ENCODE measurements around the gene CEP112. TPM values are rescaled to one million over a fixed set of nuclear protein-coding genes. Genes with fewer than 3 reads are reported as not detected.

CEP112 gene
- total and polyA plus RNA-seq, 8 donors: 15.1 to 23.8 (median 19.7) TPM

DNA sequence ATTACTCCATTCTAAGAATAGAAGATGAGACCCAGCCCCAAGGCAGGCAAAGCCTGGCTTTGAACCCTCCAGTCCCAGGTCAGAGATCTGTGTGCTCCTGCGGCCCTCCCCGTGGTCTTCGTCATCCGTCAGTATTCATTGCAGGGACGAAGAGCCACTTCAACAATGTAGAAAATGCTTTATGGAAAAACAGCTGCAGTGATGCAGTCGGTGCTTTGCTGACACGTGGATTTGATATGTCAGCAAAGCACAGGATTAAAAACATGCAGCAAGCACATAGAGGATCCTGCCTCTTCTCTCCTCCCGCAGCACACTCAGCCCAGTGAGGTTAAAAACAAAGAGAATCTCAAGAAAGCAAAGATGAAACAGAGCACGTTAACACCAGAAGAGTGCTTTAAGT, 513.4 kb downstream of the CEP112 start:
- intact Hi-C loops (cut with DNase I): no loop called here

DNA sequence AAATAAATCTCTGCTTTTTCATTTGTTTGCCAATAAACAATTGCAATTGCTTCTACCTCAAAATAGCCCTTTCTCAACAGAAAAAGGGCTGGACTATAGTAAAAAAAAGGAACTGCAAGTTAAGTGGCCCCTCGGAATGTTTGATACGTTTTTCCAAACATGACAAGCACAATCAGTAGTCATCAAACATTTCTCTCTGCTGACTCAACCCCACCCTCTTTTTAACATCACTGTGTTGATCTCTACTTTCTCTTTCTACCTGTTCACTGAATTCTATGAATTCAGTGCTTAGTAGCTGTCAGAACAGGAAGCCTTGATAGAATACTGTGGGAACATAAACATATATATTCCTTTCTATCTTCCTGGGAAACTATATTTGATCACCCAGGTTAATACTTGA, 514.0 kb downstream of the CEP112 start:
- TF ChIP-seq, protein P1, sequence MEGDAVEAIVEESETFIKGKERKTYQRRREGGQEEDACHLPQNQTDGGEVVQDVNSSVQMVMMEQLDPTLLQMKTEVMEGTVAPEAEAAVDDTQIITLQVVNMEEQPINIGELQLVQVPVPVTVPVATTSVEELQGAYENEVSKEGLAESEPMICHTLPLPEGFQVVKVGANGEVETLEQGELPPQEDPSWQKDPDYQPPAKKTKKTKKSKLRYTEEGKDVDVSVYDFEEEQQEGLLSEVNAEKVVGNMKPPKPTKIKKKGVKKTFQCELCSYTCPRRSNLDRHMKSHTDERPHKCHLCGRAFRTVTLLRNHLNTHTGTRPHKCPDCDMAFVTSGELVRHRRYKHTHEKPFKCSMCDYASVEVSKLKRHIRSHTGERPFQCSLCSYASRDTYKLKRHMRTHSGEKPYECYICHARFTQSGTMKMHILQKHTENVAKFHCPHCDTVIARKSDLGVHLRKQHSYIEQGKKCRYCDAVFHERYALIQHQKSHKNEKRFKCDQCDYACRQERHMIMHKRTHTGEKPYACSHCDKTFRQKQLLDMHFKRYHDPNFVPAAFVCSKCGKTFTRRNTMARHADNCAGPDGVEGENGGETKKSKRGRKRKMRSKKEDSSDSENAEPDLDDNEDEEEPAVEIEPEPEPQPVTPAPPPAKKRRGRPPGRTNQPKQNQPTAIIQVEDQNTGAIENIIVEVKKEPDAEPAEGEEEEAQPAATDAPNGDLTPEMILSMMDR (IDR thresholded peaks at IDR 0.05): no peak
- H3K4me3 ChIP-seq: no peak overlapping the region
- intact Hi-C loops (cut with DNase I): no loop called here
- H3K27ac ChIP-seq: peak overlapping the region in 1 of 2 donors; percentile 49
- H3K9me3 ChIP-seq: no peaks in the 10 kb centered on the region
- ATAC-seq: peak; percentile 69
- no peaks in the 10 kb centered on the region for H3K27me3 ChIP-seq
- DNase-seq: no peak
- no peaks in the 10 kb centered on the region for H3K36me3 ChIP-seq
- peaks cover 4 to 5% of the 10 kb centered on the region in 2 donors for H3K4me1 ChIP-seq

More for the DNA sequence above, 513.4 kb downstream of the CEP112 start:
- H3K4me3 ChIP-seq: no peak overlapping the region
- ATAC-seq: peak; percentile 65
- TF ChIP-seq, protein P1 (IDR thresholded peaks at IDR 0.05): no peak
- no peaks in the 10 kb centered on the region for H3K36me3 ChIP-seq
- peaks cover 4 to 5% of the 10 kb centered on the region in 2 donors for H3K4me1 ChIP-seq
- no peaks in the 10 kb centered on the region for H3K27me3 ChIP-seq
- H3K9me3 ChIP-seq: no peaks in the 10 kb centered on the region
- DNase-seq: no peak
- H3K27ac ChIP-seq: peak overlapping the region in 1 of 2 donors; percentile 49

DNA sequence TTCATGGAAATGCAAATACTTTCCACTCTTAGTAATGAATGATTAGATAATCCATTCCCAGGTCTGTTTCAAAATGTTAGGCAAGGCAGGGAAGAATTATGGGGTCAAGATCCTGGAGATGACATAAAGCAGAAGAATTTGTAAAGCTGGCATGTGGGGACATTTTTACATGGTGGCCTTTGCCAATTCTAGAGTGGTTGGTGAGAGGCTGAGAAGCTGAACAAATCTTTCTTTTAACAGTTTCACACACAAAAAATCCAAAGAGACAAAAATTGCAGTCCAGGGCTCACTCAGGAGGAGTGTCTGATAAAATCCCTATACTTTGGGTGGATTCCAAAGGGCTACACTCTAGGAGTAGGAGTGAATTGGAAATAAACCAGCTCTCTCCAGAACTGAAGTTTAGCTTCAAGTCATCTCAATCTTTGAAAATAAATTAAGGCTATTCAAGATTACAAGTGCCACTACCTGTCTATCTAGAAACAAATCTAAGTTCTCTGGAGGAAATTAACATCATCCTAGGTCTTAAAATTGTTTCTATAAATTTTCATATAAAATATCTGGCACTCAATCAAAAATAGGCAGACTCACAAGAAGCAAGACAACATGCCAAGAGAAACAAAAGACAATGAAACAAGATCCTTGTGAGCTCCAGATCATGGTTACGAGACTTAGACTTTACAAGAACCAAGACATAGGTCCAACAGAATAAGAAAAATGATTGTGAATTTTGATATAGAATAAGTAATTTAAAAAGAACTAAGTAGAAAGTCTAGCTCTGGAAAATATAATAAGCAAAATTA, 517.5 kb downstream of the CEP112 start:
- peaks cover 4 to 5% of the 10 kb centered on the region in 2 donors for H3K4me1 ChIP-seq
- TF ChIP-seq, protein P1 (IDR thresholded peaks at IDR 0.05): no peak
- intact Hi-C loops (cut with DNase I): no loop called here
- H3K27ac ChIP-seq: no peak overlapping the region
- H3K4me3 ChIP-seq: no peak overlapping the region
- DNase-seq (no peak), ATAC-seq (peak; percentile 21)
- H3K36me3 ChIP-seq: no peaks in the 10 kb centered on the region
- H3K27me3 ChIP-seq: no peaks in the 10 kb centered on the region
- H3K9me3 ChIP-seq: no peaks in the 10 kb centered on the region

DNA sequence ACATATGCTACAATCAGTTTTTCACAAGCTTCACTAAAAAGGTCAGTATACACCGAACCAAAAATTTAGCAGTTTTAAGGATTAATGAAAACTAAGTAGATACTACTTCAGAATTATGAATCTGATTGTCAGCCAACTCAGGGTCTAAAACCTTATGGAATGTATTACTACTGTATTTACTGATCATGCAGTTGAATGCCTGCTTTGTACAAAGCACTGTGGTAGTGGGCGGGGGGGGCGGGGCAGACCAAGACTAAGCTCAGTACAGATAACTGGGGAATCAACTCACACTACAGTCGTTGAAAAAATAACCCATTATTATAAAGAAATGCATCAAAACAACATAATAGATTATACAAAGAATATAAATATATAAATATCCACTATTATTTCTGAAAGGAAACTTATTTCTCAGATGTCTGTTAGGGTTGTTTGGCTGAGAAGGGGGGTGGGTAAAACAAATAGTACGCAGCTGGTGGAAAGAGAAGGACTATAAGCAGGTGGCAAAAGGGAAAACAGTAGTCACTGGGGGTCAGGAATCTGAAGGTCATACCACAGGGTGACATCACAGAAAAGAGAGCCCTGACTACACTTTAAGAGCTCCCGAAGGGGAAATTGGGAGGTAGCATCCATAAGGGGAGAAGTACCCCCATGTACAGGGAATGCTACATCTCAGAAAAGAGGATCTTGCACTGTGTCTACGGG, 521.1 kb downstream of the CEP112 start:
- ATAC-seq: no peak
- intact Hi-C loops (cut with DNase I): no loop called here
- no peaks in the 10 kb centered on the region for H3K36me3 ChIP-seq

More for the DNA sequence above, 521.1 kb downstream of the CEP112 start:
- no peaks in the 10 kb centered on the region for H3K27me3 ChIP-seq
- TF ChIP-seq, protein P1 (IDR thresholded peaks at IDR 0.05): no peak
- H3K4me1 ChIP-seq: peaks cover 0 to 4% of the 10 kb centered on the region in 2 donors
- no peak overlapping the region for H3K4me3 ChIP-seq
- no peak for DNase-seq
- no peak overlapping the region for H3K27ac ChIP-seq
- no peaks in the 10 kb centered on the region for H3K9me3 ChIP-seq

All from left lung (tissue), 10 donors.